ENCODE data around the gene ANXA11. TPM values are rescaled to one million over a fixed set of nuclear protein-coding genes. Genes with fewer than 3 reads are reported as not detected.
"Not testable (repeated sequence)": the region's sequence is repeated elsewhere in the genome, so short reads cannot be mapped to it uniquely, and the experiment has no call there.

ANXA11 gene
- total RNA-seq: 100 to 1,000 TPM in 1 of 4 donors, 10 to 100 TPM in 3; 77.5 to 106 (median 90.8) TPM

DNA sequence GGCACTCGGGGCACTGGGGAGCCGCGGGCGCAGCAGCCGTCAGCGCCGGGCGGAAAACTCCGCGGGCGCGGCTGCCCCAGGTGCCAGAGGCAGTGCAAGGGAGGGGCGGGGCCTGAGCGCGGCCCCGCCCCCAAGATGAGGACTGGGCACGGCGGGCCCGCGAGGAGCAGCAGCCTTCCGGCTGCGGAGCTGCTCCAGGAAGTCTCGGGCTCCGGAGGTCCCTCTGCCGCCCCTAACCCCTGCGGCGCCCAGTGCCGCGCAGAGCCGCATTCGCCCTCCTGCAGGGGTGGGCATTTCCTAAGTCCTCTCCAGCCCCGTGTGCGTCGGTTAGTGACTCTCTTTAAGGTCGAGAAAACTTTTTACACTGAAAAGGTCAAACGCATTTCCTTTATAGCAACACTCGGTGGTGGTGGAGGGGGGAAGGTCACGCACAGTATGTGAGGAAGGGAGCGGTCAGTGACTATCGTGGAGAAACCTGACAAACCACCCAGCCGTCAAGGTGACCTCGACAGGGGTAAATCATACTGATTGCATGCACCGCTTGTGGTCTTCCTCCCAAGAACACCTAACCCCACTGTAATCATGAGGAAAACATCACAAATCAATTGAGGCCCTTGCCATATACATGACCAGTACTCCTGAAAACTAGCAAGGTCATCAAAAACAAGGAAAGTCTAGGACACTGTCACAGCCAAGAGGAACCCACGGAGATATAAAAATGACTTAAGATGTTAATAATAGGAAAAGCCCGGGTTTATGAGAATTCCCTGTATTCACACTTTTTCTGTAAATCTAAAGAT is at the start of gene ANXA11:
Gene ANXA11 (minus strand): TSS at position 61 of the 800 bp plus-strand sequence. CDS start 32,676 bp downstream, outside the sequence.
- H3K27ac ChIP-seq: peak within 1 kb of the TSS; percentile 97 to 99 (median 98)
- H3K4me1 ChIP-seq: peaks cover 34 to 47% of the 10 kb centered on the region in 2 donors
- no peaks in the 10 kb centered on the region for H3K36me3 ChIP-seq
- no peaks in the 10 kb centered on the region for H3K27me3 ChIP-seq
- intact Hi-C loops (cut with DNase I): loop anchor here (10.0 kb wide), 1 partner anchor 51 kb away; no protein-coding TSS in a partner anchor
- TF ChIP-seq POLR2A (IDR thresholded peaks at IDR 0.05): peak; percentile 73 to 95
- TF ChIP-seq, protein P1, sequence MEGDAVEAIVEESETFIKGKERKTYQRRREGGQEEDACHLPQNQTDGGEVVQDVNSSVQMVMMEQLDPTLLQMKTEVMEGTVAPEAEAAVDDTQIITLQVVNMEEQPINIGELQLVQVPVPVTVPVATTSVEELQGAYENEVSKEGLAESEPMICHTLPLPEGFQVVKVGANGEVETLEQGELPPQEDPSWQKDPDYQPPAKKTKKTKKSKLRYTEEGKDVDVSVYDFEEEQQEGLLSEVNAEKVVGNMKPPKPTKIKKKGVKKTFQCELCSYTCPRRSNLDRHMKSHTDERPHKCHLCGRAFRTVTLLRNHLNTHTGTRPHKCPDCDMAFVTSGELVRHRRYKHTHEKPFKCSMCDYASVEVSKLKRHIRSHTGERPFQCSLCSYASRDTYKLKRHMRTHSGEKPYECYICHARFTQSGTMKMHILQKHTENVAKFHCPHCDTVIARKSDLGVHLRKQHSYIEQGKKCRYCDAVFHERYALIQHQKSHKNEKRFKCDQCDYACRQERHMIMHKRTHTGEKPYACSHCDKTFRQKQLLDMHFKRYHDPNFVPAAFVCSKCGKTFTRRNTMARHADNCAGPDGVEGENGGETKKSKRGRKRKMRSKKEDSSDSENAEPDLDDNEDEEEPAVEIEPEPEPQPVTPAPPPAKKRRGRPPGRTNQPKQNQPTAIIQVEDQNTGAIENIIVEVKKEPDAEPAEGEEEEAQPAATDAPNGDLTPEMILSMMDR (IDR thresholded peaks at IDR 0.05): peak in 1 of 6 experiments; percentile 19
- H3K9me3 ChIP-seq: no peaks in the 10 kb centered on the region
- peak within 1 kb of the TSS; percentile 37 to 91 (median 85) for H3K4me3 ChIP-seq (replicated peaks in 1 of 3)
- peak; percentile 86 to 87 for DNase-seq
- 12 to 14% methylated on average over 14 to 16 of the region's 45 CpGs for WGBS, 2 donors

DNA sequence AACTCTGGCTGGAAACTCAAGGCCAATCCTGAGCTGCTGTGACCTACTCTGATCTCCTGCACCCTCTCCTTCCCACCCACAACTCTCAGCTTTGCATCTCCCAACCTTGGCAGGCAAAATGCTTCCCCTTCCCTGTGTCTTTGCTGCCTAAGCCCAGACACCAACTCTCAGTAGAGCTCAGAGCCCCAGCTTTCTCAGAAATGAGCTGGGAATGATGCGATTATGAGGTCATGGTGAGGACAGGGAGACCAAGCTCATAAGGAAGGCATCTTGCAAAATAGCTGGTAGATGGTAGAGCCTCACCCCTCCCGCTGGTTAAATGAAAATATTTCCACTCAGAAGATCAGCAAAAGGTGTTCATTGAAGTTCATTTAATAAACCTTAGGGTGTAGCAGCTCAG is 49.4 kb upstream of the ANXA11 start:
- no CpG with 5 or more reads among the region's 2 CpGs for WGBS, 2 donors
- intact Hi-C loops (cut with DNase I): not testable (repeated sequence)

GRCh38 chr10:80253963-80254271 is 48.6 kb upstream of the ANXA11 start:
- H3K36me3 ChIP-seq; H3K27me3 ChIP-seq; H3K9me3 ChIP-seq; H3K4me3 ChIP-seq (replicated peaks in 1 of 3); intact Hi-C loops (cut with DNase I); H3K4me1 ChIP-seq: not testable (repeated sequence)
- DNase-seq: peak; percentile 88
- H3K27ac ChIP-seq: peak overlapping the region in 1 of 3 donors; percentile 41
- 25 to 26% methylated on average over 1 of the region's 1 CpG for WGBS, 2 donors

More for the DNA sequence above, 49.4 kb upstream of the ANXA11 start:
- not testable (repeated sequence) for H3K27ac ChIP-seq; H3K9me3 ChIP-seq; H3K4me1 ChIP-seq; H3K36me3 ChIP-seq; DNase-seq; H3K4me3 ChIP-seq (replicated peaks in 1 of 3); H3K27me3 ChIP-seq

DNA sequence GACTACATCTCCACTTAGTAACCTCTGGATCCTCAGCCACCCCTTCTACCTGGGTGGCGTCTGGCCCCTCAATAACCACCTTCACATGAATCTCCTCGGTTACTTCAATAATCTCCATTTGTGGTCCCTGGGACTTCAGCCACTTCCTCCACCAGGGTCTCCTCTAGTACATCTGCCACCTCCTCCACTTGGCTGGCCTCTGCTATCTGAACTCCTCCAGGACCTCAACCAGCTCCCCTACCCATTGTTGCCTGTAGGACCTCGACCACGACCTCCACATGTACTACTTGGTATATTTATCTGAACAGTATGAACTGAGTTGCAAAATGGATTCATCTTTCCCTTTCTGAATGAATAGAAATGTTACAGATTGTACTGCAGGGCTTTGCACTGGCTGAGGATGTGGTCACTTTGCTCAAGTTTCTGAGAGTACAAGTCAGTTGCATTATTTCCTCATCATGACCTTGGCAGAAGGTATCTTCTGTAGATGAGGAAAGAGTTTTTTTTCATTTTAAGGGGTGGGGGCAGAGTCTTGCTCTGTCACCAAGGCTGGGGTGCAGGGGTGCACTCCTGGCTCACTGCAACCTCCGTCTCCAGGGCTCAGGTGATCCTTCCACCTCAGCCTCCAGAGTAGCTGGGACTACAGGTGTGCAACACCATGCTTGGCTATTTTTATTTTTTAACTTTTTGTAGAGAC is 48.1 kb upstream of the ANXA11 start:
- intact Hi-C loops (cut with DNase I): no loop called here
- peak overlapping the region in 2 of 3 donors; percentile 41 to 44 for H3K27ac ChIP-seq
- no peaks in the 10 kb centered on the region for H3K36me3 ChIP-seq
- DNase-seq: no peak
- H3K4me3 ChIP-seq (replicated peaks in 1 of 3): no peak overlapping the region
- peaks cover 8 to 10% of the 10 kb centered on the region in 2 donors for H3K4me1 ChIP-seq
- H3K9me3 ChIP-seq: no peaks in the 10 kb centered on the region
- TF ChIP-seq POLR2A (IDR thresholded peaks at IDR 0.05): no peak
- TF ChIP-seq, protein P1 (IDR thresholded peaks at IDR 0.05): no peak
- 67 to 85% methylated on average over 5 of the region's 5 CpGs for WGBS, 2 donors
- H3K27me3 ChIP-seq: no peaks in the 10 kb centered on the region

DNA sequence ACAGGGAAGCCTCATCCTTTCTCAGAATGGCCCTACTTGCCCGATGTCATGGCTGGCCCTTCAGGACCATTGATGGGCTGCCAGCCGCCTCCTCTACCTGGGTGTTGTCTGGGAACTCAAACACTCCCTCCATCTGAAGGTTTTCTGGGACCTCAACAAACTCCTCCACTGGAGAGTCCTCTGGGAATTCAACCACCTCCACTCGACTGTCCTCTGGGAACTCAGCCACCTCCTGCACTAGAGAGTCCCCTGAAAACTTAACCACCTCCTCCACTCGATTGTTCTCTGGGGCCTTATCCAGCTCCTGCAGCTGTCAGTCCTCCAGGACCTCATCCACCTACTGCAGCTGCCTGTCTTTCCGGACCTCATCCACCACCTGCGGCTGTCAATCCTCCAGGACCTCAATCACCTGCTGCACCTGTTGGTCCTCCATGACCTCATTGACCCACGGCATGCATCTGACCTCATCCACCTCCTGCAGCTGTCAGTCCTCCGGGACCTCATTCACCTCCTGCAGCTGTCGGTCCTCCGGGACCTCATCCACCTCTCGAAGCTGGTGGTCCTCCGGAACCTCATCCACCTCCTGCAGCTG is 47.1 kb upstream of the ANXA11 start:
- WGBS, 2 donors: 80 to 84% methylated on average over 12 of the region's 12 CpGs
- Histone ChIP-seq H3K27ac (no peak overlapping the region), H3K9me3 (no peaks in the 10 kb centered on the region), H3K4me3 (replicated peaks in 1 of 3) (no peak overlapping the region), H3K36me3 (no peaks in the 10 kb centered on the region), H3K27me3 (no peaks in the 10 kb centered on the region), H3K4me1 (peaks cover 8 to 10% of the 10 kb centered on the region in 2 donors)
- intact Hi-C loops (cut with DNase I): no loop called here
- TF ChIP-seq POLR2A (IDR thresholded peaks at IDR 0.05): no peak
- TF ChIP-seq, protein P1 (IDR thresholded peaks at IDR 0.05): no peak
- DNase-seq: no peak

DNA sequence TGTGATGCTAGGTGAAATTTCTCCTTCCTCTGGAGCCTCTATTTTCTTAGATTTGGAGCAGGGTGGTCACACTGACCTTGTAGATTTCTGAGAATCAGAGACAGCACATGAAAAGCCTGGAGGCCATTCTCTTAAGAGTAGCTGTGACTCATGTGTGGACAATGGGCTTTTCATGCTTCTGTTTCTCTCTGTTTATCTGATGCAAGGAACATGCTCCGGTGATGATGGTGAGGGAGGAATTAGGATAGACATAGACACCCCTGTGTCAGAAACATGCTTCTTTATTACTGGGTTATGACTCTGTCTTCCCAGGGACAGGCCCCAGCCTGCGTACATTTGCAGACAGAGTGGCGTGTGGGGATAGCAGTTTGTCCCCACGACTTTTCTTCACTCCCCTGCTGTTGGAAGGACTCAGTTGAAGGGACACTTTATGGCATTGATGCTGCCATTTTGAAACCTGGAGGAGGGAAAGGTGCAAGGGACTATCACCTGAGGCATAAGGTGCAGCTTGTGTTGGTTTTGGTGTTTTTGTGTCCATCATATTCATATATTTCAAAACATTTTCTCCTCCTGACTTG is 46.5 kb upstream of the ANXA11 start:
- intact Hi-C loops (cut with DNase I); DNase-seq; H3K27ac ChIP-seq; H3K4me3 ChIP-seq (replicated peaks in 1 of 3); H3K9me3 ChIP-seq; H3K27me3 ChIP-seq; H3K4me1 ChIP-seq; H3K36me3 ChIP-seq: not testable (repeated sequence)
- whole genome bisulfite sequencing, 2 donors: 83 to 85% methylated on average over 4 of the region's 4 CpGs

DNA sequence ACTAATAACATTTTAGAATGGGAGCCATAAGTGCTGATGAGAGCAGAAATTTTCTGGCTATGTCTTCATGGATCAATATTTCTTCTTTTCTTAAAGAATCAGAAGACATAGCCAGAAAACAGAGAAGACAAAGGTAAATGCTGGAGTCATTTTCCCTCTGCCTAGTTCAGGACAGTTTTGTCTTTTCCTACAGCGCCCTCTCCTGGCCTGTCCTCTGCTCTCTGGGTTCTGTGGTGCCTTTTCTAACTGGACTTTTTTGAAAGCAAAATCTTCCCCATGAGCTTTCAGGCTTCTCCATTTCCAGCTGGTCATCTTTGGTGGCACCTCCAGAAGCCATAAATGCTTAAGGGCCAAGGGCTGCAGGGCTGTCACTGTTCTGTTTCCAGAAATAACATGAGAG is 45.1 kb upstream of the ANXA11 start:
- intact Hi-C loops (cut with DNase I); H3K9me3 ChIP-seq; H3K4me3 ChIP-seq (replicated peaks in 1 of 3); DNase-seq; H3K36me3 ChIP-seq; H3K27me3 ChIP-seq; H3K27ac ChIP-seq; H3K4me1 ChIP-seq: not testable (repeated sequence)
- no CpG with 5 or more reads among the region's 1 CpG for WGBS, 2 donors

DNA sequence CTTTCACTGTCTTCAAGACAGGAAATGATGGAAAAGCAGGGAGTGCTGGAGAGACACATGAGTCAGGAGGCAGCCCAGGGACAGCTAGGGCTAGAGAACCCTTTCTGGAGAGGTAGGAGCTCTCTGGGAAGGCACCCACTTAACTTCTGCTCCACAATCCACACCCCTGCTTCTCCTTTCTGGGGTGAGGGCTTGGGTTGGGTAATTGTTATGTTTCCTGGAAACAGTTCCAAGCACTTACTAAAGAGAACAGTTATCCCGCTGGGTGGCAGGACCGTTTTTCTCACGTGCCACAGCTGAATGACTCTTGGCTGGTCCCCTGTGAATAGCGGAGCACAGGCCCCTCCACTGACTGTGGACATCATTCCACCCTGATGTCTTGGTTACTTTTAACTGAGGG is 44.6 kb upstream of the ANXA11 start:
- H3K9me3 ChIP-seq; intact Hi-C loops (cut with DNase I); DNase-seq; H3K27ac ChIP-seq; H3K4me3 ChIP-seq (replicated peaks in 1 of 3); H3K27me3 ChIP-seq; H3K36me3 ChIP-seq; H3K4me1 ChIP-seq: not testable (repeated sequence)
- 20% methylated on average over 1 of the region's 4 CpGs; no CpG with 5 or more reads in 1 of the 2 donors for WGBS, 2 donors

- intact Hi-C loops (cut with DNase I); DNase-seq; H3K27ac ChIP-seq; H3K4me1 ChIP-seq; H3K9me3 ChIP-seq; H3K36me3 ChIP-seq; H3K4me3 ChIP-seq (replicated peaks in 1 of 3); H3K27me3 ChIP-seq: not testable (repeated sequence)
- WGBS, 2 donors: 97 to 99% methylated on average over 8 to 19 of the region's 20 CpGs
These were observed 42.3 kb upstream of the ANXA11 start for GRCh38 chr10:80247611-80248010.

Data from thyroid gland (tissue), 4 donors.